ENCODE data around the gene FCMR. TPM values are rescaled to one million over a fixed set of nuclear protein-coding genes. Genes with fewer than 3 reads are reported as not detected.

FCMR gene
- total and polyA plus RNA-seq, 9 of the 15 experiments (the other 6 are each of a cell fraction or from before 2014, with no cell fraction given) = 0.11 to 0.82 (median 0.20) TPM; not detected in 5

GRCh38 chr1:206907304-206907991 is 14.3 kb downstream of the FCMR start (continued):
- peak in 1 of 2 experiments; percentile 38; a peak in 1 of 4 replicates for TF ChIP-seq MAZ (CRISPR knock-in tag; conservative IDR thresholded peaks at IDR 0.05 in 1 of 2, IDR thresholded peaks at IDR 0.05 in 1 of 2)
- no peak for TF ChIP-seq ZBTB33 (CRISPR knock-in tag; IDR thresholded peaks at IDR 0.05)
- TF ChIP-seq FOXA3 (CRISPR knock-in tag; conservative IDR thresholded peaks at IDR 0.05 in 1 of 2, IDR thresholded peaks at IDR 0.05 in 1 of 2) = no peak
- no peak for TF ChIP-seq ZNF347 (CRISPR knock-in tag; IDR thresholded peaks at IDR 0.05; ENCODE audit: low read depth)
- TF ChIP-seq SNAPC5 (CRISPR knock-in tag; IDR thresholded peaks at IDR 0.05) = no peak
- TF ChIP-seq KDM4B (IDR thresholded peaks at IDR 0.05; ENCODE audit: borderline replicate concordance in 2 of 2, low read depth in 1 of 2) = no peak
- no peak for TF ChIP-seq ZNF395 (CRISPR knock-in tag; IDR thresholded peaks at IDR 0.05)
- no peak for TF ChIP-seq ZNF431 (CRISPR knock-in tag; IDR thresholded peaks at IDR 0.05)
- no peak for TF ChIP-seq HLTF (IDR thresholded peaks at IDR 0.05)
- TF ChIP-seq TCF15 (CRISPR knock-in tag; IDR thresholded peaks at IDR 0.05) = no peak
- TF ChIP-seq ZFX (CRISPR knock-in tag; IDR thresholded peaks at IDR 0.05) = no peak
- no peak for TF ChIP-seq NFATC3 (IDR thresholded peaks at IDR 0.05)
- no peak for TF ChIP-seq SAFB2 (IDR thresholded peaks at IDR 0.05; ENCODE audit: borderline replicate concordance, low read depth, low read length, severe bottlenecking)
- no peak for TF ChIP-seq NR4A1 (CRISPR knock-in tag; IDR thresholded peaks at IDR 0.05)
- 0 out of 2 replicates have a peak, but pooled peaks have one; percentile 47 for TF ChIP-seq NR4A1 (tag; IDR thresholded peaks at IDR 0.05)
- TF ChIP-seq ZNF696 (CRISPR knock-in tag; conservative IDR thresholded peaks at IDR 0.05) = no peak
- TF ChIP-seq DEAF1 (CRISPR knock-in tag; IDR thresholded peaks at IDR 0.05) = peak; percentile 85
- no peak for TF ChIP-seq ZNF280B (CRISPR knock-in tag; IDR thresholded peaks at IDR 0.05)

Measured in K562 (cell line).